ENCODE results near the gene TMUB1.

Gene TMUB1

GRCh38 chr7:151101621-151102396 is 18.5 kb upstream of the TMUB1 start:
- DNase-seq (ENCODE audit: low read depth) = no peak

GRCh38 chr7:151100921-151101320 is 17.6 kb upstream of the TMUB1 start:
- DNase-seq (ENCODE audit: low read depth) = no peak

DNA sequence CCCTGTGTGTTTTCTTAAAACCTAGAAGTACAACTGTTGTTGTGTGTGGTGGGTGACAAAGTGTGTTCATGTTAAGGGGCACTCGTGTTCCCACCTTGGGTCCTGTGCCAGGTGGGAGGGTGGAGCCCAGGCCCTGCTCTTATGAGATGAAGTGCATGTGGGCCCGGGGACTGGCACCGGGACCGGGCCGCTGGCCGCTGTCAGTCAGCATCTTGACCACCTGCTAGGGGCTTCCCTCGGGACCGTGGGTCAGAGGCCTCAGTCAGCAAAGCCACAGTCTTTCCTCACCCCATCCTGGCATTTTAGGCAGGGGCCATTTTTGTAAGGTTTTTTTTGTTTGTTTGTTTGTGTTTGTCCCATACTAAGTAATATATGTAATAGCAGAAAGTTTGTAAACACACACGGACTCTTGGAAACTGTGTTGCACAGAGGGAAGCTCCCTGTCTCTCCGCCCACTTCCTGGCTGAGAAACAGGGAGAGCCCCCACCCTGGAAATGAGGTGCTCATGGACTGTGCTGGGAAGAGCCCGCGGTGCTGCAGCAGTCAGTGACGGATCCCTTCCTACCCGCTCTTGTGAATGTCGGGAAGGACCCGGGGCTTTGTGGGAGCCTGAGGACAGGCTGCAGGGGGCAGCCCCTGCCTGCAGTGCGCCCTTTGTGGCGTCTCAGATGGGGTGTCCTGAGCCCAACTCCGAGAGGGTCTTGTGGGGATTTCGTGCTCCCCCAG is 16.4 kb upstream of the TMUB1 start:
- DNase-seq (ENCODE audit: low read depth) = no peak

DNA sequence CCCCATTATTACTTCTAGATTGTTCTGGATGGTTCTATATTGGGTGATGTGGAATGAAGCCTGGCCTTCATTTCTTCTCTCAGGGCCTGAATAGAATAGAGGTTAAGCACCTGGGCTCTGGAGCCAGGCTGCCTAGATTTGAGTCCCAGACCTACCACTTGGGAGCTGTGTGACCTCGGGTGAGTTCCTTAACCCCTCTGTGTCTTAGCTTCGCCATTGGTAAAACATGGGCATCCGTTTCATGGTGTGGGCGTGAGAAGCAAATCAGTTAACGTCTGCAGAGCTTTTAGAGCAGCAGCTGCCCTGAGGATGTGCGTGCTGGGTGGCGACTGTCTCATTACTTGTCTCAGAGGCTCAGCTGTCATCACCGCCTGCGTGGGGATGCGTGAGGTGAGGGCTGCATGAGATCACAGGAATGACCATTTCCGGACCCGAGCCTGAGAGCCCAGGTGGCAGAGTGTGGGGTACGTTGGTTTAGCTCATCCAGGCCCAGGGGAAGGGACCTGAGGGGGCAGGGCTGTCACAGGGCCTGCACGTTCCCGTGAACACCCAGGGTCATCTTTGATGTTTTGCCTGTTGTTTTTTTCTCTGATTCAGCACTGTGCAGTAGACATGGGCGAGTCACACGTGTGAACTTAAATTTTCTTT is 12.7 kb upstream of the TMUB1 start:
- DNase-seq (ENCODE audit: low read depth) = no peak

- DNase-seq (ENCODE audit: low read depth) = no peak
These were observed 12.0 kb upstream of the TMUB1 start for GRCh38 chr7:151095123-151095797.

DNA sequence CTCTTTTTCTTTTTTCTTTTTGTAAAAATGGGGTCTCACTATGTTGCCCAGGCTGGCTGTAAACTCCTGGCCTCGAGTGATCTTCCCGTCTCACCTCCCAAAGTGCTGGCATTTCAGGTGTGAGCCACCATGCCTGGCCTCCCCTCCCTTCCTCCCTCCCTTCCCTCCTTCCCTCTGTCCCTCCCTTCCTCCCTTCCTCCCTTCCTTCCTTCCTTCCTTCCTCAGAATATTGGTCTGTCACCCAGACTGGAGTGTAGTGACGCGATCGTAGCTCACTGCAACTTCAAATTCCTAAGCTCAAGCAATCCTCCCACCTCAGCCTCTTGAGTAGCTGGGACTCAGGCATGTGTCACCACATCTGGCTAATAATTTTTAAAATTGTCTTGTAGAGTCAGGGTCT is 11.4 kb upstream of the TMUB1 start:
- no peak for DNase-seq (ENCODE audit: low read depth)

DNA sequence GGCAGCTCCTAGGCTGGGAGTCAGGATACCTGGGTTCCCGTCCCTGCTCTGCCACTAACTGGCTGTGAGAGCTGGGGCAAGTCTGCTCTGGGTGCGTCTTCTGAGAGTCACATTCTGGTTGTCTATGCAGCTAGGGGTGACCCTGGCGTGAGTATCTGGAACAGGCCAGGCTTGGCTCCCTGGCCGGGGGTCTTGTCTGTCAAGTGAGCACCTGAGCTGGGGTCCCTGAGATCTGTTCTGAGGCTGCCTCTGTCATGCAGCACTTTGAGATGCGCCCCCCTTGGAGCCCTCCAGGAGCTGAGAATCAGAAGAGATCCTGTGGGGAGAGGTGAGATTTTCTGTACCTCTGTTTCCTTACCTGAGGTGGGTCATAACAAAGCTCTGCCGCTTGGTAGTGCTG is 10.5 kb upstream of the TMUB1 start:
- no peak for DNase-seq (ENCODE audit: low read depth)

GRCh38 chr7:151091988-151092387 is 8.7 kb upstream of the TMUB1 start:
- no peak for DNase-seq (ENCODE audit: low read depth)

DNA sequence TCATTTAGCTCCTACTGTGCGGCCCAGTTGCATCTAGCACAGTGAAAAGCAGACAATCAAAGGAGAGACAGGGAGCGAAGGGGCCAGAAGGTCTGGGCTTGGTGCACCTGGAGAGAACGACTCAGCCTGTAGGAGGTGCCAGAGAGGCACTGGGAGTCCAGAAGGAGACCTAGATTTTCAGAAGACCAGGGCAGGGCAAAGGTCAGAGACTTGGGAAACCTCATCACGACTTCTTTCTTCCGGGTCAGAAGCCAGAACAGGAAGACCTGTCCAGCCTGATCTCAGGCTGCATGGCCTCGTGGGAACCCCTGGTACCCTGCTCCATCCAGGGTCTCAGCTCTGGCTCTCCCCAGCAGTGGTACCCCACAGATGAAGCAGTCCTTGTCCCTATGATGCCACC is 8.1 kb upstream of the TMUB1 start:
- no peak for DNase-seq (ENCODE audit: low read depth)

DNA sequence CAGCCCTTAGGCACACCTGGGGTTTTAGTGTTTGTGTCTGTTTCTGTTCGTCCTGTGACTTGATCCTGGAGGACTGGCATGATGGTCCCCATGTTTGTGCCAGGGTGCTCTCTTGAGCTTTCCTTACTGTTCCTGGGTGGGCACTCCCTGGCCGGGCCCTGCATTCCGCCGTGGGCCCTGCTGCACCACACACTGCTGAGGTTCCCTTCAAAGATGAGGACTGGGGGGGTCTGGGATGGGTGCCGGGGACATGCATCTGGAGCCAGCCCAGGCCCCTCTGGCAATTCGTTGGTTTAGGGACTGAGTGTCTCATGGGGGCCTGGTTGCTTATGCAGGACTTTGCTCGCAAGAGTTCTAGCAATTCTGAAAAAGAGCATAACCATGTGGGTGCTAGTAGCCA is 7.7 kb upstream of the TMUB1 start:
- no peak for DNase-seq (ENCODE audit: low read depth)

DNA sequence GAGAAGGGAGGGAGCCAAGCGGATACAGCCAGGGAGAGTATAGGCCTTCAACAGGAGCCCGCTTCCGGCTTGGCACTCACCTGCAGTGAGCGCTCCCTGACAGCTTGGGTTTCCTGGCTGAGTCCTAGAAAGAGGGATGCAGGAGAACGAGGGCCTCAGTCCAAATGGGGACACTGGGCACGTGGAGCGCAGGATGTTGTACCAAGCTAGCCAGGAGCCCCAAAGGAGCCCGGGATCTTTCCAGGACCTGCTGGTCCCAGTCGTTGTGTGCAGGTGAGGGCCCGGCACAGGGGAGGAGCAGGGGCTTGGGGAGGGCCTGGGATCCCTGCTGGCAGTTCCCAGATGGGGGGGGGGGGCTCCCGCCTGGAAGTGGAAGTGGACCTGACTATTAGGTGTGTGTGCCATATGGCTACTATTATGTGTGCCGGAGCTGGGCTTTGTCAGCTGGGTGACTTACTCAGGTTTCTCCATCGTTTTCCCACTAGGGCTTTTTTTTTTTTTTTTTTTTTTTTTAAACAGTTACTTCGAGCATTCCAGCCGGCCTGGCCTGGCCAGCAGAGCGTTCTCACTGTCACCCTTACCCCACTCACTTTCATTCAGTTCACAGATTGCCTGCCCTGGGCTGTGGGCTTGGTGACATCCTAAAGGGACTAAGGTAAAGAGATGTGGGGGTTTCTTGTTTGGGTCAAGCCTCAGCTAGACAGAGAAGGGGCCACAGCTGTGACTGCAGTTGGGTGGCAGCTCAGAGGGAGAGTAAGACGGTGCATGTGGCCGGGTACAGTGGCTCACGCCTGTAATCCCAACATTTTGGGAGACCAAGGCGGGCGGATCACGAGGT is 6.8 kb upstream of the TMUB1 start:
- no peak for DNase-seq (ENCODE audit: low read depth)

GRCh38 chr7:151088856-151089699 is 5.8 kb upstream of the TMUB1 start:
- DNase-seq (ENCODE audit: low read depth) = no peak

- DNase-seq (ENCODE audit: low read depth) = no peak
These were observed 4.9 kb upstream of the TMUB1 start for GRCh38 chr7:151088019-151088855.

DNA sequence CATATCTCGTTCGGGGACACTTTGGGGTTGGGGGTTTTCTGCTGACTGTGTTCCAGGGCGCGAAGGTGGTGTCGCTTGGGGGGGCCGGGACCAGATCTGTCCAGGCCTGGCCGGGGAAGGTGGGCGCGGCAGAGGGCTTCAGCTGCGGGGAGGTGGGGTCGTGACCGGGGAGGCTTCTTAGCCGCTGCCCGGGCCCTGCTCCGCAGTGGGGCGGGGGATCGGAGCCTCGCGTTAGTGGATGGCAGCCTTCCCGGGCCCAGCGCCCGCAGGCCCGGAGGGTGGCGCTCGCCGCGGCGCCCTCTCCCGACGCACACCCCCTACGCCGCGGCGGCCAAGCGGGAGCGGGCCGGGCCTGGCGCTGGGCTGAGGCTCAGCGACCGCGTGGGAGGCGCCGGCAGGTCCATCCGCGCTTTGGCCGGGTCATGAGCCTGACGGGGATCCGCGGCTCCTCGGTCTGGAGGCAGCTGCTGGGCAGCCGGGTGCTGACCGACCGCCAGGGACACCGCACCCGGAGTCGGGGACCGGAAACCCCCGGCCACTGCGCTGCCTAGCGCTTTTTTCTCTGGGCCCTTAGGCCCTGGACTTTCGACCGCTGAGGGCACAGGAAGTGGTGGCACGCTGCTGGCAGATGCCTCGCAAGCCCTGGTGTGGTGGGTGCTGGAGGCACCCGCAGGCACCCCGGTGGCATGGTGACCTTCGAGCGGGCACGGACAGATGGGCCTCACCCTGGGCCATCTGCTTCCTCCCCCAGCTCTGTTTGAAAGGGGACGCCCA is 4.1 kb upstream of the TMUB1 start:
- peak; percentile 26 for DNase-seq (ENCODE audit: low read depth)

DNA sequence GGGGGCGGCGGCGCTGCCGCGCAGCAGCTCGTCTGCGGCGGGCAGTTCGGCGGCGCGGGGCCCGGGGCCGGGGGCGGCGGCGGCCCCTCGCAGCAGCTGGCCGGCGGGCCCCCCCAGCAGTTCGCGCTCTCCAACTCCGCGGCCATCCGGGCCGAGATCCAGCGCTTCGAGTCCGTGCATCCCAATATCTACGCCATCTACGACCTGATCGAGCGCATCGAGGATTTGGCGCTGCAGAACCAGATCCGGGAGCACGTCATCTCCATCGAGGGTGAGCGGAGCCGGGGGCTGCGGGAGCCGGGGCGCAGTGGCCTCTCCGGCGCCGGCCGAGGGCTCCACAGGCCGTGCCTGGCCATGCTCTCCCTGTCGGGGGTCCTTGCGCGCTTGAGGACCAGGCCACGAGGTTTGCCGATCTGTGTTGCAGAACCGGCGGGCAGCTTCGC is 3.5 kb upstream of the TMUB1 start:
- no peak for DNase-seq (ENCODE audit: low read depth)

DNA sequence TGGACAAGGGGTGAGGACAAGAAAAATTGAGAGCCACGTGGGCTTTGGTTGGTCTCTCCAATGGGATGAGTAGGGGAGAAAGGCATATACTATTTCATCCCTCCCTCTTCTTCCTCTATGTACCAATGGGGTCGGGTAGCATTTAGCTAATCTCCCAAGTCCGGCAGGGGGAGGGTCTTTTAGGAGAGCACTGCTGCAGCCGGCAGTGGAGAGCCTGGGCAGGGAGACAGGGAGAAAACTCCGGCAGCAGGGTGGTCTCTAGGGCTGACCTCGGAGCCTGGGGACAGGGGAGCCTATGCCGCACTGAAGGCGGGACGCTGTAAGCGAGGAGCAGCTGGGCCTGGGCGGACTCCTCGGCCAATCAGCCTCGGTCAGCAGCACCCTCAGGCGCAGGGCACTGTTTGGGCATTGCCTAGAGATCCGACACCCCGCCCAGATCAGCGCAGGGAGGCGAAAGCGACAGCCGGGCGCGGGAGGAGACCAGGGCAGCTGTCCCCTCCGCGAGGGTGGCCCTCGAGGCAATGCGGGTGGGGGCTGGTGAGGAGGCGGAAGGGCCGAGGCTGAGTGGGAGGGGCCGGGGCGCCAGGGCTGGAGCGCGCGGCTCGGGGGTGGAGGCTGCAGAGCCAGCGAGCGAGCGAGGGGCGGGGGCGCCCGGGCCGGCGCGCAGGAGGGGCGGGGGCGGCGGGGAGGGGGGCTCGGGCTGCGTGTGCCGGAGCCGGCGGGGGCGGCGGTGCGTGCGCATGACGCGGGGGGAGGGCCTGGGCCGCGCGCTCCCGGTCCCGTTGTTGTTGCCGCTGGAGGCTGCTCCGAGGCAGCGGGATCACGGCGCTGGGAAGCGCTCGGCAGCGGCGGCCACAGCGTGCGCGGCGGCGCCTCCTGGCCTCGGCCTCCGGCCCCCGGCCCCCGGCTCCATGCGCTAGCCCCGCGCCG is 2.7 kb upstream of the TMUB1 start, which contains the start of gene AGAP3:
Gene AGAP3 (plus strand): TSS at position 785 of the 930 bp plus-strand sequence. CDS start 267 bp downstream, outside the sequence.
- DNase-seq (ENCODE audit: low read depth) = peak; percentile 48

GRCh38 chr7:151085329-151085690 is 2.0 kb upstream of the TMUB1 start:
- no peak for DNase-seq (ENCODE audit: low read depth)

GRCh38 chr7:151083824-151084160 is 499 bp upstream of the TMUB1 start:
- DNase-seq (ENCODE audit: low read depth) = no peak
